ENCODE measurements around the gene INHA.
A peak's percentile ranks its signal among the peaks of the same experiment; 100 is the strongest.

Gene INHA

DNA sequence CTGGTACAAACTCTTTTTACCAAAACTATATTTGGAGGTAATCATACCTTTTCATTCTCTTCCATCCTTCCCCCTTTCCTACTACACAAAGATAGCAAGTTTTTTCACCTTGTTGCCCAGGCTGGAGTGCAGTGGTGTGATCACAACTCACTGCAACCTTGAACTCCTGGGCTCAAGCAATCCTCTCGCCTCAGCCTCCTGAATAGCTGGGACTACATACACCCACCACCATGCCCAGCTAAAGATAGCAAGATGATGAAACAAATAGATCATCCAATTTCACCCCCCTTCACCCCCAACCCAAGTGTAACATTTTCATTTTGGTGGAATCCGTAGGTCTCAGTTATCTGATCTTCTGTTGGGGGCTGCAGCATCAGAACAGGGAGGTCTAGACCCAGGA lies 21.0 kb downstream of the INHA start:
- Histone ChIP-seq H3K4me1 (ENCODE audit: control insufficient read depth, insufficient read depth, low read length) (peaks cover 11% of the 10 kb centered on the region), H3K9me3 (replicated peaks; ENCODE audit: low read length) (no peaks in the 10 kb centered on the region), H3K27me3 (ENCODE audit: control insufficient read depth, insufficient read depth, low read length) (peaks cover 4% of the 10 kb centered on the region), H3K9ac (ENCODE audit: low read depth, low read length) (no peak overlapping the region), H3K4me3 (ENCODE audit: low read length) (no peak overlapping the region), H3K4me2 (ENCODE audit: low read length) (no peak overlapping the region), H3K36me3 (ENCODE audit: insufficient read depth, low read length) (no peaks in the 10 kb centered on the region)

DNA sequence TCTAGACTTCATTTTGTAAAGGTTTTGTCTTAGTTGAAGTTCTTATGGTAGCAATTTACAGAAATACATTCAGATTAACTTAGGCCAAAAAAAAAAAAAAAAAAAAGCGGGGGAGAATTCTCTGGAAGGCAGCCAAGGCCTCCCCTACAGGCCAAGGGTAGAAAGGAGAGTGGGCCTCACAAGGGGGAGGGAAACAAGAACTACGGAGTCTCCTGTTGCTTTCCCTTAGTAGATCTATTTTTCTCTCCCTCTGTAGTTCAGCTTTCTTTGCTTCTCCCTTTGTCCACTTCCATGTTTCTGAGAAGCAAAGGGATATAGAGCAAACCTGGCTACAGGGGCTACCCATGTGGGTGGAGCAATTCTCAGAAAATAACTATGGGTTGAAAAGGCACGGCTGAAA lies 23.1 kb downstream of the INHA start:
- Histone ChIP-seq H3K36me3 (ENCODE audit: insufficient read depth, low read length) (no peaks in the 10 kb centered on the region), H3K27me3 (ENCODE audit: control insufficient read depth, insufficient read depth, low read length) (peaks cover 4% of the 10 kb centered on the region), H3K4me3 (ENCODE audit: low read length) (no peak overlapping the region), H3K4me2 (ENCODE audit: low read length) (no peak overlapping the region), H3K9ac (ENCODE audit: low read depth, low read length) (no peak overlapping the region), H3K4me1 (ENCODE audit: control insufficient read depth, insufficient read depth, low read length) (peaks cover 18% of the 10 kb centered on the region), H3K9me3 (replicated peaks; ENCODE audit: low read length) (no peaks in the 10 kb centered on the region)

DNA sequence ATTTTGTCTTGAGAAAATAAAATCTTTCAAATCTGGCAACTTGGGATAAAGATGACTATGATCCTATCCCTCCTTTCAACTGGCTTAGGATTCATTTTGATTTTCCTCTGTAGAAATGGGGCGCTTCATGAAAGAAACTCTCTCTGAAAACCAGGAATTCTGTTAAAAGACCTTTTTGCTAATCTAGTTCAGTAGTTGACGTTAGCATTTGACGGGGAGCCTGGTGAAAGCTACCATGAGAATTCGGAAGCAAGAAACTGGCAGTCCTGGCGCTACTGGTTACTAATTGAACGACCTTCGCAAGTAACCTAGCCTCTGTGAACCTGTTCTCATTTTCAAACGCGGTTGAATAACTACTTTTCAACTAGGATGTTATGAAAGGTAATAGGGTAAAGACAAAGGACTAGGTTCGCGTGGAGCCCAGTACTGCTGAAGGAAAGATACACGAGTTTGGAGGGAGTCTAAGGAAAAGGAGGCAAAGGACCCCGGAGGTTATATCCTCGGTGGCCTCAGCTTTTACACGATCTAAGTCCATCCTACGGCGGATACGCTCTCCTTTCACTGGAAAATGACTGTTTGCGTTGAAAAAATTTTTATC lies 24.9 kb downstream of the INHA start:
- Histone ChIP-seq H3K4me1 (ENCODE audit: control insufficient read depth, insufficient read depth, low read length) (peaks cover 18% of the 10 kb centered on the region), H3K4me2 (ENCODE audit: low read length) (peak overlapping the region; percentile 87), H3K36me3 (ENCODE audit: insufficient read depth, low read length) (peaks cover 10% of the 10 kb centered on the region), H3K9ac (ENCODE audit: low read depth, low read length) (peak overlapping the region; percentile 95), H3K9me3 (replicated peaks; ENCODE audit: low read length) (no peaks in the 10 kb centered on the region), H3K4me3 (ENCODE audit: low read length) (peak overlapping the region; percentile 83), H3K27me3 (ENCODE audit: control insufficient read depth, insufficient read depth, low read length) (no peaks in the 10 kb centered on the region)

DNA sequence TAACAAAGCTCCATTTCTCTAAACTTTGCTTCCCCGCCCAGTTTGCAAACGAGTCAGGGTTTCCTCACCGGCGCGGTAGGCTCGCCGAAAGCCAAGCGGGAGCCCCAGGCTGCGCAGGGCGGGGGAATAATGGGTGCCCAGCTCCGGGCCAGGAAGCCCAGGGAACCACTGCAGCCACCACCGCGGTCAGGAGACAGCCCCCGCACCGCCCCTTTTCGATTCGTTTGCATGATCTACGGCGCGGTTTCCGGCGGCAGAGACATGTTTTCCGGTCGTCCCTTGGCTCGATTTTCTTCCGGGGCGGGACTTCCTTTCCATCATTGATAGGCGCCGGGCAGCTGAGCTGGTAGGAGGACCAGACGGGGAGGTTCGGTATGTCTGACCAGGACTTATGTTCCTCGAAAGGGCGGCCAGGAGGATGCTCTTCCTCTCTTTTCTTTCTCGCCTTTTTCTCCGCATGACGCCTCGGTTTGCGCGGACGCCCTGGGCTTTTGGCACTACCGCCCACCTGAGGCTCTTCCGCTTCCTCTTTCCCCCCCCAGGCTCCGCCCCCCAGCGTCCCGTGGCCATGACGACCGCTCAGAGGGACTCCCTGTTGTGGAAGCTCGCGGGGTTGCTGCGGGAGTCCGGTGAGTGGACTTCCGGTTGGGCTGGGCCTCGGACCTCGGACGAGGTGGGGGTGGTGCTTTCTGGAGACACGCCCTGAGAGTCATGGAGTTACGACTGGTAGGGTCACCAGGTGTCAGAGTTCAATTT lies 25.6 kb downstream of the INHA start, which contains the start of gene STK11IP:
TSS of gene STK11IP (plus strand) at position 306 of the 756 bp plus-strand sequence. CDS start at position 569, 263 bp downstream.
- peak within 1 kb of the TSS; percentile 95 for H3K9ac ChIP-seq (ENCODE audit: low read depth, low read length)
- H3K4me1 ChIP-seq (ENCODE audit: control insufficient read depth, insufficient read depth, low read length): peaks cover 18% of the 10 kb centered on the region
- H3K9me3 ChIP-seq (replicated peaks; ENCODE audit: low read length): no peaks in the 10 kb centered on the region
- H3K36me3 ChIP-seq (ENCODE audit: insufficient read depth, low read length): peaks cover 16% of the 10 kb centered on the region
- peak within 1 kb of the TSS; percentile 87 for H3K4me2 ChIP-seq (ENCODE audit: low read length)
- H3K4me3 ChIP-seq (ENCODE audit: low read length): peak within 1 kb of the TSS; percentile 83
- H3K27me3 ChIP-seq (ENCODE audit: control insufficient read depth, insufficient read depth, low read length): no peaks in the 10 kb centered on the region

DNA sequence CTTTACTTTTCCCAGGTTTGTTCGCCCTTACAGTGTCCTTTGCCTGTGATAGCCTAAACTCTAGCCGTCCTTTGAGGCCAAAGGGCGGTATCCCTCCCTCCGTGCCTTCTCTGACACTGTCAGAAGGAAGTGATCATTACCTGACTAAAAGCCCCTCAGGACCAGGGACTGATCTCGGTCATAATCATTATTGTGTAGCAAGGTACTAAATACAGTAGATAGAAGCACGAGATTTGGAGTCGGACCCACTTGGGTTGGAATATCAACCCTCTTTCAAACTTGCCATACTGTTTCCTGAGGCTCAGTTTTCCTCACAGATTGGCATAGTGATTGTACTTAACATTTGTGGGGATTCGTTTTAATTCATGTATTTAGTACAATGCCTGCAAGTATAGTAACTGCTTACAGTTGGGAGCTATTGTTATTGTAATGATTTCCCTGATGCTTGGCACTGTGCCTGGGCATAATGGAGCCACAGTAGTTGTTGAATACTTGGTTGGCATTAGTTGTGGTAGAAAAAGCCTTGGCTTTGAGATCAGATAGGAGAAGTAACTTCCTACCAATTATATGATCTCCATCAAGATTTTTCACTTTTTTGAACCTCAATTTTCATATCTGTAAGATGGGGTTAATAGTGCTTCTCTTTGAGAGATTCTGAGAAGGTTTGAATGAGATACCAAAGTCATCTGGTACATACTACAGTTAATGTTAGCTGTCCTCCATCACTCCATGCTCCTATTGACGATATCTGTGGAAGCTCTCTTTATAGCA lies 26.4 kb downstream of the INHA start:
- Histone ChIP-seq H3K4me1 (ENCODE audit: control insufficient read depth, insufficient read depth, low read length) (peaks cover 18% of the 10 kb centered on the region), H3K4me2 (ENCODE audit: low read length) (peak overlapping the region; percentile 87), H3K36me3 (ENCODE audit: insufficient read depth, low read length) (peaks cover 17% of the 10 kb centered on the region), H3K9ac (ENCODE audit: low read depth, low read length) (peak overlapping the region; percentile 95), H3K4me3 (ENCODE audit: low read length) (peak overlapping the region; percentile 83), H3K9me3 (replicated peaks; ENCODE audit: low read length) (no peaks in the 10 kb centered on the region), H3K27me3 (ENCODE audit: control insufficient read depth, insufficient read depth, low read length) (no peaks in the 10 kb centered on the region)

DNA sequence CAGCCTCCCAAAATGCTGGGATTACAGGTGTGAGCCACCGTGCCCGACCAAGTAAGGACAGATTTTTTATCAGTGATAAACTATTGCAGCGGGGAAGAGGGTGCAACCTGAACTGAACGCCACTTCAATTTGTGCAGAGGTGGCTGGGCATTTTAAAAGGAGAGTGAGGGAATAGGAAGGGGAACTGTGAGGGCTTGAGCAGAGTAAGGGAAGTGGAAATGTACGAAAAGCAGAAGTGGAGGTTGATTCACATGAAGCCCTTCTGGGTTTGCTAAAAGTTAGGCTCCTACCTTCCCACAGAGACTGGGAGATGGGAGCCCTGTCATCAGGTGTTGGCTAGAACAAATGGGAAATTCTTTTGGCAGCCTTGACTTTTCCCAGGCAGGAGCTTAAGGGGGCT lies 31.7 kb downstream of the INHA start:
- H3K9ac ChIP-seq (ENCODE audit: low read depth, low read length): no peak overlapping the region
- H3K36me3 ChIP-seq (ENCODE audit: insufficient read depth, low read length): peaks cover 43% of the 10 kb centered on the region
- H3K4me3 ChIP-seq (ENCODE audit: low read length): no peak overlapping the region

DNA sequence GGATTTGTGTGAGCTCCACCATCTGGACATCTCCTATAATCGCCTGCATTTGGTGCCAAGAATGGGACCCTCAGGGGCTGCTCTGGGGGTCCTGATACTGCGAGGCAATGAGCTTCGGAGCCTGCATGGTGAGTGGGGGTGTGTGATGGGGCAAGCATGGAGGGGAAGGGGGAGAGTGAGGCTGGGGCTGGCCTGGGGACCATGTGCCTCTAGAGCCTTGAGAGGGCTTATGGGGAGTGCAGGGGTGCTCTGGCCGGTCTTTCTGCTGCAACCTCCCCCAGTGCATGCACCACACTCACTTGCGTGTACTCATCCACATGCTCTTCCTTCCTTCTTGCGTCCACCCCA lies 33.5 kb downstream of the INHA start:
- Histone ChIP-seq H3K9ac (ENCODE audit: low read depth, low read length) (no peak overlapping the region), H3K4me3 (ENCODE audit: low read length) (no peak overlapping the region), H3K4me2 (ENCODE audit: low read length) (no peak overlapping the region), H3K27me3 (ENCODE audit: control insufficient read depth, insufficient read depth, low read length) (no peaks in the 10 kb centered on the region), H3K4me1 (ENCODE audit: control insufficient read depth, insufficient read depth, low read length) (no peaks in the 10 kb centered on the region), H3K9me3 (replicated peaks; ENCODE audit: low read length) (no peaks in the 10 kb centered on the region), H3K36me3 (ENCODE audit: insufficient read depth, low read length) (peaks cover 50% of the 10 kb centered on the region)

More for the DNA sequence above, 31.7 kb downstream of the INHA start:
- peaks cover 1% of the 10 kb centered on the region for H3K4me1 ChIP-seq (ENCODE audit: control insufficient read depth, insufficient read depth, low read length)
- H3K9me3 ChIP-seq (replicated peaks; ENCODE audit: low read length): no peaks in the 10 kb centered on the region
- no peaks in the 10 kb centered on the region for H3K27me3 ChIP-seq (ENCODE audit: control insufficient read depth, insufficient read depth, low read length)
- H3K4me2 ChIP-seq (ENCODE audit: low read length): no peak overlapping the region

DNA sequence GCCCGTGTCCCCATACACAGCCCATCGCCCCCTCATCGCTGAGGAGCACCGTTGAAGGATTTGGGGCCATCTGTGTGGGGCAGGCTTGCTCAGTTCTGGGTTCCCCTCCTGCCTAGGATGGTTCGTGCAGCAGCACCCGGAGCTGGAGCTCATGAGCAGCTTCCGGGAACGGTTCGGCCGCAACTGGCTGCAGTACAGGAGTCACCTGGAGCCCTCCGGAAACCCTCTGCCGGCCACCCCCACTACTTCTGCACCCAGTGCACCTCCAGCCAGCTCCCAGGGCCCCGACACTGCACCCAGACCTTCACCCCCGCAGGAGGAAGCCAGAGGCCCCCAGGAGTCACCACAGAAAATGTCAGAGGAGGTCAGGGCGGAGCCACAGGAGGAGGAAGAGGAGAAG lies 35.8 kb downstream of the INHA start:
- Histone ChIP-seq H3K27me3 (ENCODE audit: control insufficient read depth, insufficient read depth, low read length) (no peaks in the 10 kb centered on the region), H3K9ac (ENCODE audit: low read depth, low read length) (no peak overlapping the region), H3K9me3 (replicated peaks; ENCODE audit: low read length) (no peaks in the 10 kb centered on the region), H3K4me1 (ENCODE audit: control insufficient read depth, insufficient read depth, low read length) (no peaks in the 10 kb centered on the region), H3K36me3 (ENCODE audit: insufficient read depth, low read length) (peaks cover 42% of the 10 kb centered on the region), H3K4me2 (ENCODE audit: low read length) (no peak overlapping the region), H3K4me3 (ENCODE audit: low read length) (no peak overlapping the region)

DNA sequence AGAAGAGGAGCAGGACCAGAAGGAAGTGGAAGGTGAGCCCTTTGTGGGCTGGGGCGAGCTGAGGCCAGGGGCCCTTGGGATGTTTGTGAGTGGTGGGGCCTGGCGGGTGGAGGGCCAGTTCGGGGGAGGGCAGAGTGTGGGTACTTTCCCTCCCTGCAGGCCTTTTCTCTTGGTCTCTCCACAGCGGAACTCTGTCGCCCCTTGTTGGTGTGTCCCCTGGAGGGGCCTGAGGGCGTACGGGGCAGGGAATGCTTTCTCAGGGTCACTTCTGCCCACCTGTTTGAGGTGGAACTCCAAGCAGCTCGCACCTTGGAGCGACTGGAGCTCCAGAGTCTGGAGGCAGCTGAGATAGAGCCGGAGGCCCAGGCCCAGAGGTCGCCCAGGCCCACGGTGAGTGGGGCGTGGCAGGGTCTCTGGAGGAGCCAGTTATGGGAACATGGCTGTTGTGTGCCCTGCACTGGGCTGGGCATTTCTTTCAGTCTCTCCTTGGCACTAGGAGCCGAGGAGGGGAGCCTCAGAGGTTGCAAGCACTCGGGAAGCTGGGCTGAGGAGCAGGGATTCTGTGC lies 36.4 kb downstream of the INHA start:
- no peak overlapping the region for H3K9ac ChIP-seq (ENCODE audit: low read depth, low read length)

DNA sequence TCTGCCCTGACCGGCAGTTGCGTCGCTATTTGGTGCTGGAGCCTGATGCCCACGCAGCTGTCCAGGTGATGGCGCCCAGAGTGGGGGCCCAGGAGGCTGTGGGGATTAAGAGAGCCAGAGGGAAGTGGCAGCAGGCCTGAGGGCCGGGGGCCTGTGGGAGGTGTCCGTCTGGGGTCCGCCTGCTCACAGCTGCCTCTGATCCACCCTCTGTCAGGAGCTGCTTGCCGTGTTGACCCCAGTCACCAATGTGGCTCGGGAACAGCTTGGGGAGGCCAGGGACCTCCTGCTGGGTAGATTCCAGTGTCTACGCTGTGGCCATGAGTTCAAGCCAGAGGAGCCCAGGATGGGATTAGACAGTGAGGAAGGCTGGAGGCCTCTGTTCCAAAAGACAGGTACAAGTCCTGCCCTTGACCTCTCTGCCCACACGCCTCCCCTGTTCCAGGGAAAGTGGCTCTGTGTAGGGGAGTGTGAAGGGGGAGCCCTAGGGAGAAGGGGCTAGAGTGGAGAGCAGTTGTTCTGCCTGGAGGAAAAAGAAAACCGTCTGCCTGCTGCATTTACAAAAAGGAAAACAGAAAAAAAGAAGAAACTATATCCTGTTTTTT lies 37.1 kb downstream of the INHA start:
- Histone ChIP-seq H3K4me3 (ENCODE audit: low read length) (no peak overlapping the region), H3K27me3 (ENCODE audit: control insufficient read depth, insufficient read depth, low read length) (no peaks in the 10 kb centered on the region), H3K36me3 (ENCODE audit: insufficient read depth, low read length) (peaks cover 41% of the 10 kb centered on the region), H3K9ac (ENCODE audit: low read depth, low read length) (no peak overlapping the region), H3K4me1 (ENCODE audit: control insufficient read depth, insufficient read depth, low read length) (no peaks in the 10 kb centered on the region), H3K9me3 (replicated peaks; ENCODE audit: low read length) (no peaks in the 10 kb centered on the region), H3K4me2 (ENCODE audit: low read length) (no peak overlapping the region)

More for the DNA sequence above, 36.4 kb downstream of the INHA start:
- Histone ChIP-seq H3K9me3 (replicated peaks; ENCODE audit: low read length) (no peaks in the 10 kb centered on the region), H3K4me2 (ENCODE audit: low read length) (no peak overlapping the region), H3K36me3 (ENCODE audit: insufficient read depth, low read length) (peaks cover 42% of the 10 kb centered on the region), H3K4me3 (ENCODE audit: low read length) (no peak overlapping the region), H3K4me1 (ENCODE audit: control insufficient read depth, insufficient read depth, low read length) (no peaks in the 10 kb centered on the region), H3K27me3 (ENCODE audit: control insufficient read depth, insufficient read depth, low read length) (no peaks in the 10 kb centered on the region)

DNA sequence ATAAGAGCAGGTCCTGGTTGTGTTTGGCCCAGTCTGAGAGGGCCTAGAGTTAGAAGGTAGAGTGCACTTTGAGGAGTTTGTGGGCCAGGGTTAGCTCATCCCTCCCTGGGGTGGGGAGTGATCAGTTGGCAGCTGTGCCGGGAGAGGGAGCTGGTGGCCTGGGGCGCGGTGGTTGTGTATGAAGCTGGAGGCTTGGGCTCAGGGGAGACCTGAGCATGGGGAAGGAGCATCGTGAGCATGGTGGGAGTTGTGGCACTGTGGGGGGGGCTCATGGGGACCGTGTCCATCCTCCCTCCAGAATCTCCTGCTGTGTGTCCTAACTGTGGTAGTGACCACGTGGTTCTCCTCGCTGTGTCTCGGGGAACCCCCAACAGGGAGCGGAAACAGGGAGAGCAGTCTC lies 39.2 kb downstream of the INHA start:
- H3K4me1 ChIP-seq (ENCODE audit: control insufficient read depth, insufficient read depth, low read length): no peaks in the 10 kb centered on the region
- no peak overlapping the region for H3K4me2 ChIP-seq (ENCODE audit: low read length)
- H3K27me3 ChIP-seq (ENCODE audit: control insufficient read depth, insufficient read depth, low read length): no peaks in the 10 kb centered on the region
- H3K36me3 ChIP-seq (ENCODE audit: insufficient read depth, low read length): peaks cover 40% of the 10 kb centered on the region
- H3K9ac ChIP-seq (ENCODE audit: low read depth, low read length): no peak overlapping the region
- H3K9me3 ChIP-seq (replicated peaks; ENCODE audit: low read length): no peaks in the 10 kb centered on the region
- H3K4me3 ChIP-seq (ENCODE audit: low read length): no peak overlapping the region

All from skeletal muscle satellite cell (primary cell).